ENCODE data around the gene HDAC10.

Gene HDAC10

DNA sequence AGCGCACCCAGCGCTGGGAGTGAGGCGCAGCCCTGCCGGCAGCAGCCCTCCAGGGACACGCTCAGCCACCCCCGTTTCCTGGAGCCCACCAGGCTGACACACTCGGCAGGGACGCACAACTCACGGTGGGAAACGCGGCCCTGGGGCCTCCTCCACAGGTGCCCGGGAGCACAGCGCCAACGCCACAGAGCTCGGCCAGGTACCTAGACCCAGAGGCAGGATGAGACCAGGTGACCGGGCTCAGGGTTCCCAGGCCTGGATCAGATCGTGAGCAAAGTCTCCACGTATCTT is 24.2 kb downstream of the HDAC10 start:
- DNase-seq = no peak
- no peaks in the 10 kb centered on the region for H3K4me1 ChIP-seq (ENCODE audit: control extremely low read depth in 1 of 4, control insufficient read depth in 4 of 4, insufficient read depth in 4 of 4, low read length in 3 of 4)
- POLR2A ChIA-PET = no interaction called here
- no peak overlapping the region for H3K27ac ChIP-seq (ENCODE audit: insufficient read depth in 1 of 2, low read depth in 1 of 2, low read length in 2 of 2, poor library complexity in 1 of 2, severe bottlenecking in 2 of 2)
- H3K9me3 ChIP-seq (ENCODE audit: control extremely low read depth in 1 of 5, control insufficient read depth in 4 of 5, insufficient read depth in 2 of 5, low read depth in 1 of 5, low read length in 4 of 5) = no peaks in the 10 kb centered on the region
- peaks cover 3 to 72% (median 39%) of the 10 kb centered on the region in 4 experiments for H3K36me3 ChIP-seq (ENCODE audit: control insufficient read depth in 4 of 4, insufficient read depth in 4 of 4, low read length in 3 of 4)
- no peak overlapping the region for H3K4me3 ChIP-seq (ENCODE audit: control insufficient read depth in 1 of 7, extremely low read depth in 1 of 7, insufficient read depth in 4 of 7, low read depth in 2 of 7, low read length in 6 of 7)
- CTCF ChIA-PET = interaction anchor here (2.2 kb wide), 1 partner anchor 10 kb away, joined by 9 read pairs; no protein-coding TSS in a partner anchor
- WGBS (ENCODE audit: insufficient coverage) = 99% methylated on average over 15 of the region's 18 CpGs
- no peaks in the 10 kb centered on the region for H3K27me3 ChIP-seq (replicated peaks in 2 of 5; ENCODE audit: control insufficient read depth in 4 of 5, insufficient read depth in 5 of 5, low read length in 4 of 5)

GRCh38 chr22:50226063-50226874 is 24.8 kb downstream of the HDAC10 start:
- H3K27ac ChIP-seq (ENCODE audit: insufficient read depth in 1 of 2, low read depth in 1 of 2, low read length in 2 of 2, poor library complexity in 1 of 2, severe bottlenecking in 2 of 2) = no peak overlapping the region
- ChIA-PET POLR2A (no interaction called here), CTCF (interaction anchor here (0.7 to 2.2 kb wide), 3 partner anchors 11 to 145 kb away, joined by 3 to 9 read pairs (median 3); no protein-coding TSS in a partner anchor)
- whole genome bisulfite sequencing (ENCODE audit: insufficient coverage) = 99% methylated on average over 22 of the region's 31 CpGs
- no peaks in the 10 kb centered on the region for H3K27me3 ChIP-seq (replicated peaks in 2 of 5; ENCODE audit: control insufficient read depth in 4 of 5, insufficient read depth in 5 of 5, low read length in 4 of 5)
- H3K36me3 ChIP-seq (ENCODE audit: control insufficient read depth in 4 of 4, insufficient read depth in 4 of 4, low read length in 3 of 4) = peaks cover 3 to 78% (median 42%) of the 10 kb centered on the region in 4 experiments
- no peak overlapping the region for H3K4me3 ChIP-seq (ENCODE audit: control insufficient read depth in 1 of 7, extremely low read depth in 1 of 7, insufficient read depth in 4 of 7, low read depth in 2 of 7, low read length in 6 of 7)
- no peaks in the 10 kb centered on the region for H3K4me1 ChIP-seq (ENCODE audit: control extremely low read depth in 1 of 4, control insufficient read depth in 4 of 4, insufficient read depth in 4 of 4, low read length in 3 of 4)
- DNase-seq = no peak
- H3K9me3 ChIP-seq (ENCODE audit: control extremely low read depth in 1 of 5, control insufficient read depth in 4 of 5, insufficient read depth in 2 of 5, low read depth in 1 of 5, low read length in 4 of 5) = no peaks in the 10 kb centered on the region

- H3K4me1 ChIP-seq (ENCODE audit: control extremely low read depth in 1 of 4, control insufficient read depth in 4 of 4, insufficient read depth in 4 of 4, low read length in 3 of 4) = no peaks in the 10 kb centered on the region
These were observed 25.7 kb downstream of the HDAC10 start for GRCh38 chr22:50225200-50225969.

GRCh38 chr22:50224071-50224470 is 27.0 kb downstream of the HDAC10 start:
- POLR2A ChIA-PET = no interaction called here
- DNase-seq = no peak
- WGBS (ENCODE audit: insufficient coverage) = 98% methylated on average over 14 of the region's 16 CpGs
- H3K9me3 ChIP-seq (ENCODE audit: control extremely low read depth in 1 of 5, control insufficient read depth in 4 of 5, insufficient read depth in 2 of 5, low read depth in 1 of 5, low read length in 4 of 5) = no peaks in the 10 kb centered on the region
- no peak overlapping the region for H3K27ac ChIP-seq (ENCODE audit: insufficient read depth in 1 of 2, low read depth in 1 of 2, low read length in 2 of 2, poor library complexity in 1 of 2, severe bottlenecking in 2 of 2)
- H3K4me1 ChIP-seq (ENCODE audit: control extremely low read depth in 1 of 4, control insufficient read depth in 4 of 4, insufficient read depth in 4 of 4, low read length in 3 of 4) = peaks cover 0 to 8% (median 3%) of the 10 kb centered on the region in 4 experiments
- peaks cover 11 to 84% (median 51%) of the 10 kb centered on the region in 4 experiments for H3K36me3 ChIP-seq (ENCODE audit: control insufficient read depth in 4 of 4, insufficient read depth in 4 of 4, low read length in 3 of 4)
- no peak overlapping the region for H3K4me3 ChIP-seq (ENCODE audit: control insufficient read depth in 1 of 7, extremely low read depth in 1 of 7, insufficient read depth in 4 of 7, low read depth in 2 of 7, low read length in 6 of 7)
- no peaks in the 10 kb centered on the region for H3K27me3 ChIP-seq (replicated peaks in 2 of 5; ENCODE audit: control insufficient read depth in 4 of 5, insufficient read depth in 5 of 5, low read length in 4 of 5)
- CTCF ChIA-PET = interaction anchor here (0.6 to 1.6 kb wide), 2 partner anchors 13 to 128 kb away, joined by 3 to 4 read pairs; no protein-coding TSS in a partner anchor

More at GRCh38 chr22:50225200-50225969, 25.7 kb downstream of the HDAC10 start:
- POLR2A ChIA-PET = no interaction called here
- Histone ChIP-seq H3K27me3 (replicated peaks in 2 of 5; ENCODE audit: control insufficient read depth in 4 of 5, insufficient read depth in 5 of 5, low read length in 4 of 5) (no peaks in the 10 kb centered on the region), H3K36me3 (ENCODE audit: control insufficient read depth in 4 of 4, insufficient read depth in 4 of 4, low read length in 3 of 4) (peaks cover 6 to 87% (median 49%) of the 10 kb centered on the region in 4 experiments), H3K4me3 (ENCODE audit: control insufficient read depth in 1 of 7, extremely low read depth in 1 of 7, insufficient read depth in 4 of 7, low read depth in 2 of 7, low read length in 6 of 7) (no peak overlapping the region), H3K9me3 (ENCODE audit: control extremely low read depth in 1 of 5, control insufficient read depth in 4 of 5, insufficient read depth in 2 of 5, low read depth in 1 of 5, low read length in 4 of 5) (no peaks in the 10 kb centered on the region), H3K27ac (ENCODE audit: insufficient read depth in 1 of 2, low read depth in 1 of 2, low read length in 2 of 2, poor library complexity in 1 of 2, severe bottlenecking in 2 of 2) (no peak overlapping the region)
- 99% methylated on average over 20 of the region's 24 CpGs for WGBS (ENCODE audit: insufficient coverage)
- CTCF ChIA-PET = interaction anchor here (0.8 to 2.2 kb wide), 3 partner anchors 11 to 44 kb away, joined by 3 to 9 read pairs (median 4); no protein-coding TSS in a partner anchor
- no peak for DNase-seq

DNA sequence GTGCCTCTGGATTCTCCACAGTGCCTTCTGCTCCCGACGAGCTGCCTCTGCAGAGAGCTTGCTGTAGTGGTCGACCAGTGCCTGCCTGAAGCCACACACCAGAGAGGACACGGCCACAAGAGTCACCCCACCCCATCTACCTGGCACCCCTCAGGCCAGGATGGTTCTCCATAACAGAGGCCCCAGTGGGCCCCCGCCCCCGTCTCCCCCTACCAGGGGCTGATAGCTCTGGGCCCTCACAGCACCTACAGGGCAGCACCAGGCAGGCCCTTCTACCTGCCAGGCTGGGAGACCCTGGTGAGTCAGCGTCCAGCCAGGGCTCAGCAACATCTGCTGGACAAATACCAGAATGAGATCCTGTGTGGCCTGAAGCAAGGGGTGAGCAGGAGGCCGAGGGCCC is 28.6 kb downstream of the HDAC10 start:
- no peak overlapping the region for H3K27ac ChIP-seq (ENCODE audit: insufficient read depth in 1 of 2, low read depth in 1 of 2, low read length in 2 of 2, poor library complexity in 1 of 2, severe bottlenecking in 2 of 2)
- DNase-seq = no peak
- POLR2A ChIA-PET = no interaction called here
- H3K4me3 ChIP-seq (ENCODE audit: control insufficient read depth in 1 of 7, extremely low read depth in 1 of 7, insufficient read depth in 4 of 7, low read depth in 2 of 7, low read length in 6 of 7) = no peak overlapping the region
- no peaks in the 10 kb centered on the region for H3K9me3 ChIP-seq (ENCODE audit: control extremely low read depth in 1 of 5, control insufficient read depth in 4 of 5, insufficient read depth in 2 of 5, low read depth in 1 of 5, low read length in 4 of 5)
- peaks cover 9 to 88% (median 59%) of the 10 kb centered on the region in 4 experiments for H3K36me3 ChIP-seq (ENCODE audit: control insufficient read depth in 4 of 4, insufficient read depth in 4 of 4, low read length in 3 of 4)
- H3K4me1 ChIP-seq (ENCODE audit: control extremely low read depth in 1 of 4, control insufficient read depth in 4 of 4, insufficient read depth in 4 of 4, low read length in 3 of 4) = peaks cover 0 to 8% (median 3%) of the 10 kb centered on the region in 4 experiments
- WGBS (ENCODE audit: insufficient coverage) = 100% methylated on average over 8 of the region's 8 CpGs
- CTCF ChIA-PET = interaction anchor here (0.9 to 1.7 kb wide), 4 partner anchors 7 to 20 kb away, joined by 3 to 5 read pairs (median 4); no protein-coding TSS in a partner anchor
- H3K27me3 ChIP-seq (replicated peaks in 2 of 5; ENCODE audit: control insufficient read depth in 4 of 5, insufficient read depth in 5 of 5, low read length in 4 of 5) = no peaks in the 10 kb centered on the region

GRCh38 chr22:50221410-50222300 is 29.4 kb downstream of the HDAC10 start:
- Histone ChIP-seq H3K4me1 (ENCODE audit: control extremely low read depth in 1 of 4, control insufficient read depth in 4 of 4, insufficient read depth in 4 of 4, low read length in 3 of 4) (peaks cover 0 to 8% (median 3%) of the 10 kb centered on the region in 4 experiments), H3K9me3 (ENCODE audit: control extremely low read depth in 1 of 5, control insufficient read depth in 4 of 5, insufficient read depth in 2 of 5, low read depth in 1 of 5, low read length in 4 of 5) (no peaks in the 10 kb centered on the region), H3K4me3 (ENCODE audit: control insufficient read depth in 1 of 7, extremely low read depth in 1 of 7, insufficient read depth in 4 of 7, low read depth in 2 of 7, low read length in 6 of 7) (no peak overlapping the region), H3K27ac (ENCODE audit: insufficient read depth in 1 of 2, low read depth in 1 of 2, low read length in 2 of 2, poor library complexity in 1 of 2, severe bottlenecking in 2 of 2) (no peak overlapping the region), H3K36me3 (ENCODE audit: control insufficient read depth in 4 of 4, insufficient read depth in 4 of 4, low read length in 3 of 4) (peaks cover 9 to 88% (median 58%) of the 10 kb centered on the region in 4 experiments), H3K27me3 (replicated peaks in 2 of 5; ENCODE audit: control insufficient read depth in 4 of 5, insufficient read depth in 5 of 5, low read length in 4 of 5) (no peaks in the 10 kb centered on the region)
- 97% methylated on average over 15 of the region's 19 CpGs for WGBS (ENCODE audit: insufficient coverage)
- DNase-seq = no peak
- CTCF ChIA-PET = interaction anchor here (0.8 to 2.0 kb wide), 7 partner anchors 8 to 73 kb away, joined by 3 to 7 read pairs (median 4); no protein-coding TSS in a partner anchor
- POLR2A ChIA-PET = no interaction called here

Data from common myeloid progenitor, CD34-positive (primary cell).